Activated CD4-positive, alpha-beta T cell treated with anti-CD3 and anti-CD28 coated beads, Interleukin-10, Interleukin-2, amounts not matched to agents 100 ng/mL and 50 ng/mL, durations not matched to agents 16 hours and 8 hours (primary cell): ENCODE data around the gene TAF11L2.
"Not testable (repeated sequence)": the region's sequence is repeated elsewhere in the genome, so short reads cannot be mapped to it uniquely, and the experiment has no call there.

Source experiments
- DNase-seq: peaks from one replicate; pipeline ENCODE4 v3.0.0-alpha.2; 2020

The TAF11L2 gene

GRCh38 chr5:17528369-17528768 lies 30.3 kb downstream of the TAF11L2 start, which contains the start of gene TAF11L6:
TAF11L6 (plus strand) TSS chr5:17528669.
- not testable (repeated sequence) for DNase-seq
